ENCODE data around the gene STX18.
"Not testable (repeated sequence)": the region's sequence is repeated elsewhere in the genome, so short reads cannot be mapped to it uniquely, and the experiment has no call there.

The STX18 gene

DNA sequence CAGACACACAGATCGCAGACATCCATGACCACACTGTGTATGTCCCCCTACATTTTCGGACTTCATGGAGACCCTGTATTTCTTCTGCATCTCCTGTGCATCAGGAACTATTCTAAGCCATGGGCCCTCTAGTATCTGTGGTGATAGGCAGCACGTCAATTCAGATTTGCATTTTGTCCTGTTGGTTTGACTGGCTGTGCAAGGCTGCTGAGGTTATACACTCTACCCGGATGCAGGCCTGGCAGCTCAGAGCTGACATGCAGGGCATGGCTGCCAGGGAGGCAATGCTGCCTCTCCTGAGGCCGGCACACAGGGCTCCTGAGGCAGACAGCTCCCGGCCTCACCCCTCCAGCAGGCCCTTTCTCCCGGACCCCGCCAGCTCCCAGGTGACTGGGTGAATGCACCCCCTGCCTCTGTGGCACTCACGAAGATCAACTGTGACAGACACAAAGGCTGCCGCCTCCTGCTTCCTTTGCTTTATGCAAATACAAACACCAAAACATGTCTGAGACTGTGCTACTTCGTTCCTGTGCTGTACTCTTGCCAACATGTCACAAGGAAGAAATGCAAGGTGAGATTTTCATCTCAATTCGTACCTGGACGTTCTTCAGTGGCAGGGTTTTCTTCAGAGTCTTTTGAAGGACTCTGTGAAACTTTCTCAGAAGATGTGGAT lies 103.9 kb downstream of the STX18 start:
- no peak for DNase-seq (ENCODE audit: low read depth)

GRCh38 chr4:4436244-4436823 lies 105.5 kb downstream of the STX18 start:
- DNase-seq (ENCODE audit: low read depth): no peak

GRCh38 chr4:4433941-4434340 lies 107.9 kb downstream of the STX18 start:
- DNase-seq (ENCODE audit: low read depth): no peak

DNA sequence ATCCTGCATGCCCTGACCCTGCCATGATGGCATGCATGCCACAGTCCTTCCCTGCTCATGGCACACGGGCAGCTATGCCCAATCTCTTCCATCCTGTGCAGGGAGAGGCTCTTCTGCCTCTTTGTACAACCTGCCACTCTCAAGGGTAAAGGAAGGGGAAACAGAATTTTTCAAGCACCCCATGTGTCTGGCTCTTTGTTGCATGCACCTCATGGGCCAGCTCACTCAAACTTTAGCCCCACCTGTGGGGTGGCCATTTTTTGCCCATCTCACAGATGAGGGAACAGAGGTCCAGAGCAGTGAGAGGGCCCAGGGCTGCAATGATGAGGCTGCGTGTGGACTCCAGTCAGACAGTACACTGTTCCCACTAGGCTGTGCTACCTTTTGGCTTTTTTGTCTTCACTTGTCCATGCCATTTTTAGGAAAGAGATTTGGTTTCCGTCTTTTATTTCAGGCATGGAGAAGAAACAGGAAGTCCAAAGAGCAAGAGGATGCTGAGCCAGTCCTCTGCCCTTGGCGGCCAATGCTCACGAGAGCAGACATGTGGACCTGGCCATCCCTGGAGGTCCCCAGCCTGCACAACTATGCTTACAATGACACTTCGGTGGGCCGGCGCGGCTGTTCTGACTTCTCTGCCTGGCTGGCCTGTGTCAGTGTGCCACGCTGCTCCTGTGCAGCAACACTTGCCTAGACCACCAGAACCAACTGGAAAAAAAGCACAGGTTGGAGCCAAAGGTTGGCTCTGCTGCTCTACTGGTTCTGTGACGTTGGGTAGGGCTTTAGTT lies 109.3 kb downstream of the STX18 start:
- no peak for DNase-seq (ENCODE audit: low read depth)

DNA sequence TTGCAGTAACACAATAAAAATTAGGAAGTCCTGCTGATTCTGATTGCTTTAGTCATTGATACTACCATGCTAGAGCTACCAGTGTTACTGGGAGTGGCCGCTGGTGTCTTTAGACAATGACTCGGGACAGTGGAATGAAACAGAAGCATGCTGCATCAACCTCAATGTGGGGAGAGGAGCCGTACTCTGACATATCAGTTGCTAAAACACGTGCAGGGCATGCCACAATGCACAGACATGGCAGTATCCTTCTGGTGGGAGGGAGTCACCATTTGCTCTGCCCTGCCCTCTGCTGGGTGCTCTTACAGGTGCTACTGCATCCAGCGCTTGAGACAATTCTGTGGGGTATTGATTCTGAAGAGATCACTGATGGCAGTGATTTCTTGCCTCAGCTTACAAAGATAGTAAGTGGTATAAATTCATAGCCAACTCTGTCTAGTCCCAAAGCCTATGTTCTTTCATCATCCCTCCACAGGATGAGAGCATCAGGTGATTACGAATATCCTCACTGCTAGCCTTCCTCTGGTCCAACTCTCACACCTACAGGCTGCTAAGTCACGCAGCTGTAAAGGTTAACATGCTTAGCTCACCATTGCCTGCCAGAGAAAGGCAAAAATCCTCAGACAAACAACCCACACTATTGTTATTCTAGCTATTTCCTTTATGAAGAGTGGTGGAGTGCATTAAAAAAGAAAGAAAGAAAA lies 111.2 kb downstream of the STX18 start:
- peak; percentile 61 for DNase-seq (ENCODE audit: low read depth)

DNA sequence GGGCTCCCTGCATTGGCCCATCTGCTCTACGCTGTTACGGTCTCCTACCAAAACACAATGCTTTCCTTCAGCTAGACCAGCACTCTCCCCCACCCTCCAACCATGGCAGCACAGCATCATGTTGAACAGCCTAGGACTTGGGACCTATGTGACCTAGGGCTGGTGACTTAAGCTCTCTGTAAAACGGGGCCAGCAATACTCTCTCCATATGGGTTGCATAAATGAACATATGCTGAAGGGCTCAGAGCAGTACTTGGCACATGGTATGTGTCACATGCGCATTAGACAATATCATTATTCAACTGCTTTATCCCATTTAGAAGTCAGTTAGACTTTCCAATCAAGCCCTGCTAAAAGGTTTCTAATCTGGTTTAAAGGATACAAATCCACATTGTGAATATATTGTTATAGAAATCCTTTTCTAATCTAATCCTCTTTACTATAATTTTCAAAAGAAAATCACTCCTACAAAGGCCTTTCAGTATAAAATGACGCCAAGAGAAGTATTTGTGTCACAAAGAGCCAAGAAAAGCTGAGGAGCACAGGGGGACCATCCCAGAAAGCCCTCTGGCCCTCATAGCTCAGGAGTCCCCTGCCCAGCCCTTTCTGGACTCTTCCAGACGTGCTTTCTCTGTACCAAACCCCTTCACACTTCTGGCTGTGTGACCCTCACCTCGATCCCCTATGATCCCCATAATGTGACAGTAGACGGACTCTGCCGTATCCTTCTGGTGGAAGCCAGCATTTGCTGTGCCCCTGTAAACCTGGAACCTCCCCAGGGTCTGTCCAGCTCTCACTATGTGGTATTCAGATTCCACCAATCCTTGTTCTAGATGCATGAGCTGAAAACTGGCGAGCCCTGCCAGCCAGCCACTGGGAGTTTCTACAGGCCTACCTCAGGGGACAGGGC lies 112.6 kb downstream of the STX18 start:
- DNase-seq (ENCODE audit: low read depth): no peak

DNA sequence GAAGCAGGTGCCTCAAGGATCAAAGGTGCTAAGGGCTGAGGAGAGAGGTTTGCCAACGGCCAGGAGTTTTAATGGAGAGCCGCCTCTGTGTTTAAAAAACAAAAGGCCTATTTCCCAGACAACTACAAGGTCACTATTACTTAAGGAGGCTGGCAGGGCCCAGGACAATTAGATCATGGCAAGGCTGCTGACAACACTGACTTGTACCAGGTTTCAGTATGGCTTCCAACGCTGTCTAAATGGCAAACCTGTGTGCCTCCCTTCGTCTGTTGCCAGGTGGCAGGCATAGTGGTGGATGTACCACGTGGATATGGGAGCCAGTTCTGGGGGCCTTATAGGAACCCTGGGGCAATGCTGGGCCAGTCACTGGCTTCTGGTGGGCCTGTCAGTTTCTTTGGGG lies 114.0 kb downstream of the STX18 start:
- DNase-seq (ENCODE audit: low read depth): no peak

GRCh38 chr4:4427121-4427870 lies 114.6 kb downstream of the STX18 start:
- DNase-seq (ENCODE audit: low read depth): no peak

GRCh38 chr4:4426511-4427120 lies 115.2 kb downstream of the STX18 start:
- DNase-seq (ENCODE audit: low read depth): no peak

- no peak for DNase-seq (ENCODE audit: low read depth)
These were observed 116.2 kb downstream of the STX18 start for GRCh38 chr4:4425696-4426095.

- DNase-seq (ENCODE audit: low read depth): no peak
These were observed 116.6 kb downstream of the STX18 start for GRCh38 chr4:4425119-4425690.

- DNase-seq (ENCODE audit: low read depth): no peak
These were observed 117.2 kb downstream of the STX18 start for GRCh38 chr4:4424499-4425115.

DNA sequence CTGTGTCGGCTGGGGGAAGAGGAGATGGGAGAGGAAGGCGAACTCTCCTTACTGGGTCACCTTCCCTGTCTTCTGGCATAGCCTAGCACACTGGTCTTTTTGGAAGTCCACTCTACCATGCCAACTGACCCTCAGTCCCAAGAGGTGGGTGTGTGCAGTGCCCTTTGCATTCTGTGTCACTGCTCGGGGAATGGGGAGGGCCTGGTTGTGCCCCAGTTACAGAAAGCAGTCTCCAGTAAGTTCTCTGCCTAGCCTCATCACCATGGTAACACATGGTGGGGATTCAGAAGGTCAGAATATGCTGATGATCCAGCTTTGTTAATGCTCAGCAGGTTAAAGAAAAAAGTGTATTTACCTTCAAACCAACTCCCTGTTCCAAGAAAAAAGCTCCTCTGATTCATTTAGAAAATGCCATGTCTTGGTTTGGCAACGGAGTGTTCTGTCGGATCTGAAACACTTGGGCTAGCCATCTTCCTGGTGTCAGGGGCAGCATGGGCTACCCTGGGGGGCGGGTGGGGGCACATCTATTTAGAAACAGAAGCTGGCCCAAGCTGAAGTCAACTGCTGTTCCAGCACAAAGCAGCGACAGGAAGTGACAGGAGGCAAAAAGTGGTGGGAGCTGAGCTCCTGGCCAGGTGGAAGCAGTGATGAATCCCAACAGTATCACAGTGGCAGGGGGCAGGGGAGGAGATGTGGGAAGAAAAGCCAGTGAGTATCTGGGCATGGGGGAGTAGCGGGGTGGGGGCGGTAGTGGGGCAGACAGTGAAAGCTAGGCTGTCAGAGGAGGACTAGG lies 117.9 kb downstream of the STX18 start:
- no peak for DNase-seq (ENCODE audit: low read depth)

DNA sequence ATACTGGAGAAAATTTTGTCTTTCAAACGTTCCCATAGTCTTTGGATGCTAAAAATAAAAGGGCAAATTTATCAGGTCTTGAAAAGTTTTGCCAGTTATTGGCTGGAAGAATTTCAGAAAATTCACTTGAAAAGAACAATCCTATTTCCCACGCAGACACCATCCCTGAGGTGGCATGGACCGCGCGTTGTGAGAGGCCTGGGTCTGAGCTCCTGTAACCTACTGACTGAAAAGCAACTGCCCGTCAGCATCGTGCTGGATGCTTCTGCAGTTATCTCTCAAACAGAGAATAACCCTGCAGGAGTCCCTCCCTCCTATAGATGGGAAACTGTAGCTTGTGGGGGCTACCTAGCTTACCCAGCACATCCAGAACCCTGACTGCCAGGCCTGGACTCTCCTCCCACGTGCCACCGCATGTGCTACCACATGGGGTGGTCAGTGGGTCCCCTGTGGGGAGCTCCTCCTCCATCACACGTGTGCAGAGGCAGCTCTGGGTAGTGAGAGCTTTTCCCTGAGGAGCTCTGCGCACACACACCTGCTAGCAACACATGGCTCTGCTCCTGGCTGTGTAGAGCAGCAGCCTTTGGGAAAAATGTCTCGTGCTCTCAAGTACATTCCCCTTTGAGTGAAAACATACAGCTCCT lies 118.9 kb downstream of the STX18 start:
- DNase-seq (ENCODE audit: low read depth): no peak

GRCh38 chr4:4422117-4422516 lies 119.7 kb downstream of the STX18 start:
- not testable (repeated sequence) for DNase-seq (ENCODE audit: low read depth)

- DNase-seq (ENCODE audit: low read depth): no peak
These were observed 120.5 kb downstream of the STX18 start for GRCh38 chr4:4421356-4421755.

GRCh38 chr4:4420421-4420820 lies 121.4 kb downstream of the STX18 start:
- DNase-seq (ENCODE audit: low read depth): no peak

GRCh38 chr4:4419896-4420295 lies 122.0 kb downstream of the STX18 start:
- no peak for DNase-seq (ENCODE audit: low read depth)
